Measurements from ENCODE around the gene KCNJ10.

GRCh38 chr1:160040476-160040875 lies 29.5 kb downstream of the KCNJ10 start:
- TF ChIP-seq CTCF (IDR thresholded peaks at IDR 0.05; ENCODE audit: insufficient read depth, low read length) (no peak), GABPA (IDR thresholded peaks at IDR 0.05; ENCODE audit: low read depth) (no peak), REST (IDR thresholded peaks at IDR 0.05; ENCODE audit: insufficient replicate concordance, low read depth) (no peak), POLR2AphosphoS5 (IDR thresholded peaks at IDR 0.05; ENCODE audit: low read depth) (no peak), SPI1 (IDR thresholded peaks at IDR 0.05; ENCODE audit: borderline replicate concordance, low read depth) (no peak)
